HG03135 (cell line): ENCODE results near the gene ZNF221.
"Not testable (repeated sequence)": the region's sequence is repeated elsewhere in the genome, so short reads cannot be mapped to it uniquely, and the experiment has no call there.

Experiments
- ATAC-seq: cut with Tn5 transposase; IDR thresholded peaks from one replicate; pipeline ENCODE4 v1.9.1; 2021; ENCODE audit warnings: mild to moderate bottlenecking, moderate library complexity; ENCODE audit not compliant: unreplicated experiment

The ZNF221 gene

DNA sequence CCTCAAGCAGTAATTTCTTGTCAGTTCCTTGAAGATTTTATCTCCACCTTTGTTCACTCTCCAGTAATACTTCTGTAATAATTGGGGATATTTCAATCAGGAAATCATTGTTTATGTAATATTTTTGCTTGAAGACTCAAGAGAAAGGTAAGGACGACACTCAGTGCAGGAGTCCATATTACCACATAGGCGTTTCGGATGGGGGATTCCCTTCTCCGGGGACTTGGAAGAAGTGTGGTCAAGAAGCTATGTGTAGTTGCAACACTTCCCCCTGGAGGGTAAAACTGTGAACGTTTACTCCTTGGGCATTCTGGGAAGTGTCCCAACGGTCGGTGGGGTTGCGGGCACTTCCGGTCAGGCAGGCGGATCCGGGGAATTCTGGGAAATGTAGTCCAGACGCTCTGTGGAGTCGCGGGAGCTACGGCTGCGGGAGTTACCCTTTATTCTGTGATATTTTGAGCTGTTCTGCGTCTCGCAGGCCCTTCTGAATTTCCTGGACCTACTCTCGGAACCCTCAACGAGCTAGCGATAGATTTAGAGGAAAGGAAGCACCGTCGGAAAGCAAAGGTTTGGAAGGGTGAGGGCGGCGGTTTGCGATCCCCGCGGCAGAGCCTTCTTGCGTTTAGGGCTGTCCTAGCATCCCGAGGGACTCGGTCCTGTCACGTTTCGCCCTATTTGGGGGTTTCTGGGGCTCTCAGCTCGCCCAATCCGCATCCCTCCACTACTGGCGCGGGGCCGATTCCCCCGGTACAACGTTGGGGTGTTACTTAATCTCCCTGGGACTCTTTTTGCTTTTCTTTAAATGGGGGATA lies at the start of gene ZNF221:
ZNF221 (plus strand) TSS at position 395 of the 812 bp plus-strand sequence. CDS start 11,499 bp downstream, outside the sequence.
- peak; percentile 90 for ATAC-seq

DNA sequence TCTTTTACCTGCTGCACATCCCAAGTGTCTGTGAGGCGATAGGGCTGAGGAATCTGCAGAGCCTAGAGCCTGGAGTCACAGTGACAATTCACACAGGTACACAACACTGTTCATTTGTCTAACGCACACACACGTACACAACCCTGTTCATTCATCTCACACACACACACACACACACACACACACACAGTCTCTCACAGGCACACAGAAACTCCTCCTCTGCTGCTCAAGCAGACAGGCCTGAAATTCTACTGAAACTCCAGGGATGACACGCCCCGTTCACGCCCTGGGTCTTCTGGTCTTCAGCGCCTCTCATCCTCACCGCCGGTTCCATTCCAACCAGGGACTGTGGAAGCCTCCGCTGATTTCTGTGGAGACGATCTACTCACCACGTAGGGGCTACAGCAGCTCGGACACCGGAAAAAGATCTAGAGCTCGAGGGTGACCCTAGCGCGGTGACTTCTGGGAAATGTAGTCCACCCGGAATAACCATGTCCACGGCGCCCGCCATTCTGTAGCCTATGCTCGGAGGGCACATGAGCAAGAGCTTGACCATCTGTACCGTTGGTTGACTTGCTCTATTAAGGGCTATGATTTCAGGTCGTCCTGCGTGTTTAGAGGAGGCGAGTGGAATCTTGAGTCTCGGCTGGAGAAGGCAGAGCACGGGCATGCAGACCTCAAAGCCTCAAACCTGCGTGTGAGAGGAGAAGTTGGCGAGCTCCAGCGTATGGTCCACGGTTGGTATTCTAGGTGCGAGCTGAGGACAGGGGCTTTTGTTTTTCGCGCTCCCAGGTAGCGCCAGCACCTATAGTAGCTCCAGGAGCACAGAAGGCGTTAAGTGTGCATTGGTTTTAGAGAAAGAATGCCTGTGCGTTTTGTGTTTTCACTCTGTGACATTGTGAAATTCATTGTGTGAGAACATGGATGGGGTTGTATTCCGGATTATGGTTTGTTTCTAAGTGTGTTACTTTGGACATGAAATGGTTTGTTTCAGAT lies 49.3 kb upstream of the ZNF221 start:
- ATAC-seq, result peak; percentile 86

DNA sequence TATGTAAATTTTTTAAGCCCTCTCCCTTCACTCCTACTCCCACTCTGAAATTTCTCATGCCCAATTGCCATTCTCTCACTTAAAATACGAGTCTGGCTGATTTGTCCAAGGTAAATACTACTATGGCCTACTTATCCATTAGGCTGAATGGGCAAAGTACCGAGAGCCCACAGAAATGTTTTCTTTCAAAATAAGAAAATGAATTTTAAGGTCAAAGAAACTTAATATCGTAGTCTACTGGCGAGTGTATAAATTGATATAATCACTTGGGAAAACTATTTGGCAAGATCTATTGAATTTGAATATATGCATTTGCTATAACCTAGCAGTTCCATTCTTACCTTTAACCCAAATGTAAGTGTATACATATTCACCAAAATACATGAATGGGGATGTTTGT lies 48.6 kb upstream of the ZNF221 start:
- ATAC-seq, result no peak

DNA sequence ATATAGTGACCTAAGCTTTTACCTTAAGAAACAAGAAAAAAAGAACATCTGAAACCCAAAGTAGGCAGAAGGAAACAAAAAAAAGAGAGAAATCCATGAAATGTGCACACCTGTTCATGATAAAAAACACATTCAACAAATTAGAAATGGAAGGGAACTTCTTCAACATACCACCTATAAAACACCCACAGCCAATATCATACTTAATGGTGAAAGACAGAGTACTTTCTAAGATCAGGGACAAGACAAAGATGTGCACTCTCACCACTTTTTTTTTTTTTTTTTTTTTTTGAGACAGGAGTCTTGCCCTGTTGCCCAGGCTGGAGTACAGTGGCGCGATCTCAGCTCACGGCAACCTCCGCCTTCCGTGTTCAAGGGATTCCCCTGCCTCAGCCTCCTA lies 45.1 kb upstream of the ZNF221 start:
- no peak for ATAC-seq

DNA sequence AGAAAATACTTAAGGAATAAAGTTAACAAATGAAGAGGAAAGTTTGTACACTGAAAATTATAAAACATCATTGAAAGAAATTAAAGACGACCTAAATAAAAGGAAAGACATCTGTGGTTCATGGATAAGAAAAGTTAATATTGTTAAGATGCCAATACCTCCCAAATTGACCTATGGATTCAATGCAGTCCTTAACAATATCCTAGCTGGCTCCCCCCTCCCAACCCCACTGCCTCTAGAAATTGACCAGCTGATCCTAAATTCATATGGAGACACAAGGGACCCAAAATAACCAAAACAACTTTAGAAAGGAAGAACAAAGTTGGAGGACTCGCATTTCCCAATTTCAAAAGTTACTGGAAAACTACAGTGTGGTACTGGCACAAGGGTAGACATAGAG lies 44.3 kb upstream of the ZNF221 start:
- no peak for ATAC-seq

DNA sequence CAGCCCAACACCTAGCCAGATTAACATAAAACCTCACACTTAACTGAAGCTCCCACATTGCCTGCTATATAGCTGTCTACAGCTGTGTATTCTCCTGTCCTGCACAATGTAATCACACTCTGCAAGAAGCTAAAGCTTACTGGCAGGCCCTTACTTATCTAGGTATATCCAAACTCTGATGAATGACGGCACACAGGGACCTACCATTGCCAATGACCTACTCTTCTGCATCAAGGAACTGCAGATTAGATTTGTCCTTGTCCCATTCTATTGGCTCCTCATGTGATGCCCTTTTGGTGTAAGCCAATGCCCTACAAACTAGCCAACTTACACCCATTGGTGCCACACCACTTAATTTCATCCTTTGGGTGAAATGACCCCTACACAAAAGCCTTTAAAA lies 42.4 kb upstream of the ZNF221 start:
- ATAC-seq, result no peak

DNA sequence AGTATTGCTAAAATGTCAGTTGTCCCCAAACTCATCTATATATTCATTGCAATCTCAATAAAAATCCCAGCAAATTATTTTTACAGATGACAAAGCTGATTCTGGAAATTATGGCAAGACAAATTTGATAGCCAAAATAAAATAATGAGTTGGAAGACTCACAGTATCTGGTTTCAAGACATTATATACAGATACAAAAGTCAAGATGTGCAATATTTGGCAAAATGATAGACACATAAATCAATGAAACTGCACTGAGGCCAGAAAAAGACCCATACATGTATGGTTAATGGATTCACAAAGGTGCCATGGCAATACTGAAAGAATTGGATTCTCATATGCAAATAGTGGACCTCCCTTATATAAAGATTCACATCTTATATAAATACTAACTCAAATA lies 40.1 kb upstream of the ZNF221 start:
- ATAC-seq, result no peak

DNA sequence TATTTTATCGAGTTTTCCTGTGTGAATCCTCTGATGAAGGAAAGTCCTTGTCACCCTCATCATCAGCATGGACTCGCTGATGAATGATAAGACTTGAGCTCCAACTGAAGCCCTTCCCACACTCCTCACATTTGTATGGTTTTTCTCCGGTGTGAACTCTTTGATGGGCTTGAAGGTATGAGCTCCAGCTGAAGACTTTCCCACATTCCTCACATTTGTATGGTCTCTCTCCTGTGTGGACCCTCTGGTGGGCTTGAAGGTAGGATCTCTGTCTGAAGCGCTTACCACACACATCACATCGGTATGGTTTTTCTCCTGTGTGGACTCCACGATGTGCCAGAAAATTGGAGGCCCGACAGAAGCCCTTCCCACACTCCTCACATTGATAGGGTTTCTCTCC lies 37.6 kb upstream of the ZNF221 start:
- no peak for ATAC-seq

DNA sequence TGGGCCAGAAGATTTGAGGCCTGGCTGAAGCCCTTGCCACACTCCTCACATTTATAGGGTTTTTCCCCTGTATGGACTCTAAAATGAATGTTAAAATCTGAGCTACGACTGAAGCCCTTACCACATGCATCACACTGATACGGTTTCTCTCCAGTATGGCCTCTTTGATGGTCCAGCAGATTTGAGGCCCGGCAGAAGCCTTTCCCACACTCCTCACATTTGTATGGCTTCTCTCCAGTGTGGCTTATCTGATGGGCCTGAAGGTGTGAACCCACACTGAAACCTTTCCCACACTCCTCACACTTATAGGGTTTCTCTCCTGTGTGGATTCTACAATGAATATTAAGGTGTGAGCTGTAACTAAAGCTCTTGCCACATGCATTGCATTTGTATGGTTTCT lies 37.0 kb upstream of the ZNF221 start:
- ATAC-seq, result no peak

DNA sequence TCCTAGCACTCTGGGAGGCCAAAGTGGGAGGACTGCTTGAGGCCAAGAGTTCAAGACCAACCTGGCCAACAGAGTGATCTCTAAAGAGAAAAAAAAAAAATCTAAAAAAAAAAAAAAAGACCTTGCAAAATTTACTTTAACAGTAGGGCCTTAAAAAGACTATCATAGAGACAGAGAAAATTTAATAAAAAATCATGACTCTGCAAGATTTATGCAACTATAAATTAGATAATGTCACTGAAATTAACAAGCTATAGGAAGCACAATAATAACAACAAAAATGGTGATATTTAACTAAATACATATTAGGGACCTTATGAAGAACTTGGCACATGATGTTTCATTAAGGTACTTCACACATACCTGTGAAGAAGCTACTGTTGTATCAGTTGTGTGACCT lies 27.2 kb upstream of the ZNF221 start:
- ATAC-seq, result no peak

DNA sequence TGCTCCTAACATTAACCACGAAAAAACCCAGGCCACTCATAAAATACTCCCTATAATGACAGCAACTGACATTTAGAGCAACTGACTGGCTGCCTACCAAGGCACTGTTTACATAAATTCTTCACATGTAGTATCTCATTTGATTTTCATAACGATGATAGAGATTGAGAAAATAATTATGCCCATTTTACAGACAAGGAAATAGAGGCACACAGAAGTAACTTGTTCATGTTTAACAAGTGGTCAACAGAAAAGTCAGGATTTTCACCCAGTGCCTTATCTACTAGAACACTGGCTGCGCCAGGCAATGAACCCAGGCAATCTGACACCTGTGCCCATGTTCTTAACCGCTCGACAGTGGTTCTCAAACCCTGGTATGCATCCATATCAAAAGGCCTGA lies 22.2 kb upstream of the ZNF221 start:
- ATAC-seq, result no peak

DNA sequence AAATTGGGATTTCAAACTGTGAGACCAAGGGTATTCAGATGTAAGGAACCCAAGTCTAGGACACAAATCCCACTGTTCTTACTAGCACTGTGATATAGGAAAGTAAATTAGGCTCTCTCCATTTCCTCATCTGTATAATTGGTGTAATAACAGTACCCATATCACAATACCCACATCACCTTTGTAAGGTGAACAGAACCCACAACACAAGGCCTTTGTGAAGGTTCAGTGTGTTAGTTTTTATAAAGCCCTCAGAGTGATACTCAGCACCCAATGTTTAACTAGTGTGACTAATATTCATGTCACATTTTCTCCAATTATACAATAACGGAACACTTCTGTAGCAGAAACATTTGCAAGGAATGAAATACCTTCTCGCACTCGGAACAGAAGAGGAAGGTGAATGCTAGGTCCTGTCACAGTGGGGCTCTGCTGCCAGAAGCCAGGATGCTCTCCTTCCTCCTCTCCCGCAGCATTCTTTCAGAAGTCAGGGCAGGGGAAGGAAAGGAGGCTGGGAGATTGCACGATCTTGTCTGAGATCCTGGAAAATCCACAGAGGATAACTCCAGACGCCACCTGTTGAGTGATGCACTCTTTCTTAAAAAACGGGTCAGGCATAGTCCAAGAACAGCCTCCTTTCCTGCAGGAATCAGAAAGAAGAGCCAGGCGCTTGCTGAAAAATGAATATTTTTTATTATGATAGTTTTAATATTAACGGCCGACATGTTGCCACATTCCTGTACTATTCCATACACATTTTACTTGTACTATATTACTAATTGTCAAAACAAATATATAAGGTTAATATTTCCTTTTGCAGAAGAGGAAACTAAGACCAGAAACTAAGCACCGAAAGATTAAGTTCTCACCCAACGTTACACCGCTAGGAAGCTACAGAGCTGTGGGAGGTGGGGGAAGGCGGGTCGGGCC lies 16.7 kb upstream of the ZNF221 start:
- no peak for ATAC-seq

DNA sequence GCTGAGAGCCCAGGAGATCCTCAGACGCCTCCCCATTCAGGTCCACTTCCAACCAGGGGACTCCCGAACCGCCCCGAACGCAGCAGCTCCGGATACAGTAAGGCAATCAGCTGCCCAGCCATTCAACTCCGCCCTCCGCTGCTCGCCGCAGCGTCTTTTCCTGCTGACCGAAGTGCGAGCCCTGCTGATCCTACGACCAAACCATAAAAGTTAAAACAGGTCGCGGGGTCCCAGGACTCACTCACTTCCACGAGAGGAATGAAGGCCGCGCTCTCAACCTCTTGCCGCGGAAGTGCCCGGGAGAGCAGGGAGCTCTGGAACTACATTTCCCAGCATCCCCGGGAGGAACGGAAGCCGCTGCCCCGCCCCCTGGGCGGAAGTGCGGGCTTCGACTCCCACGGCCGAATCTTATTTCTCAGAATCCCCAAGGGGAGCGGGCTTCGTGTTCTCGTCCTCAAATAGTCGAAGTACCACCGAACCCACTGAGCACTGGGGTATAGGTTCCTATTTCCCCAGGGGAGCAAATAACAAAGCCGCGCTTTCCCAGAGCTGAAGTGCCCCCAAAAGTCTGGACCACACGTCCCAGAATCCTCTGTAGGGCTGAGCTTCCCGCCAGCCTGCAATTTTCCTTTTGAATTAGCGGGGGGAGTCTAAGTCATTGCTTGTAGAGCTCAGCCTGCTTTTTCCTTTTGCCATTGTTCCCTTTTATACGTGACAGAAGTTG lies 15.9 kb upstream of the ZNF221 start, which contains the start of gene ZNF45:
ZNF45 (minus strand) TSS at position 298 of the 724 bp plus-strand sequence. CDS start 13,097 bp downstream, outside the sequence.
- peak; percentile 96 for ATAC-seq

DNA sequence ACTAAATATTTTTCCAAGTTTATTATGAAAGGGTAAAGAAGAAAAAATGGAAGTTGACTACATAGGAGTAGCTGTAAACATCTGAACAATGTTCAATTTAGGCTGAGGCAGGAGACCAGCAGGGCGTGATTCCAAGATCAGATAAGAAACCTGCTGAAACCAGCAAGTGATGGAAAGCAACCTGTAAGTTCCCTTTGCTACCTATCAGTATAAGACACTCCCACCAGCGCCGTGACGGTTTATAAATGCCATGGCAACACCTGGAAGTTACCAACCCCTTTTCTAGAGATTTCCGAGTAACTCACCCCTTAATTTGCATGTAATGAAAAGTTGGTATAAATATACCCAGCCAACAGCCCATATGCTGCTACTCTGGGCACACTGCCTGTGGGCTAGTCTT lies 14.8 kb upstream of the ZNF221 start:
- no peak for ATAC-seq

DNA sequence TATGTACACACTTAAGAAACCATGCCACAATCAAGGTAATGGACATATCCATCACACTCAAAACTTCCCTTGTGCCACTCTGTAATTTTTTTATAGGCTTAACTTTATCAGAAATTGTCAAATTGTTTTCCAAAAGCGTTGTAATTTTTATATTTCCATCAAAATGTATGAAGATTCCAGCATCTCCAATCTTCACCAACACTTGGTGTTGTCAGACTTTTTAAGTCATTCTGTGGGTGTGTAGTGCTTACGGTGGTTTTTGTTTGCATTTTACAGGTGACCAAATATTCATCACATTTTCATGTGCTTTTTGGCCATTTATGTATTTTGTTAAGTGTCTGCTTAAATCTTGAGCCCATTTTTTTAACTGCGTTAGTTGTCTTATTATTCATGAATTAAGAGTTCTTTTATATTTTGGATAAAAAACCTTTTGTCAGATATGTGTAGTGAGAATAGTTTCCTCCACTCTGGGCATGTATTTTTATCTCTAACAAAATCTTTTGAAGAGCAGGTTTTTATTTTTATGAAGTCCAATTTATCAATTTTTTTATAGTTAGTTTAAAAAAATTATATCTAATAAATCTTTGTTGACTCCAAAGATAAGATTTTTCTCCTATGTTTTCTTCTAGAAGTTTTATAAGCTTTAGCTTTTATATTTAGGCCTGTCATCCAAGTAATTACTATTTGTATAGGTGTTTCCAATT lies 11.3 kb upstream of the ZNF221 start:
- ATAC-seq, result no peak

DNA sequence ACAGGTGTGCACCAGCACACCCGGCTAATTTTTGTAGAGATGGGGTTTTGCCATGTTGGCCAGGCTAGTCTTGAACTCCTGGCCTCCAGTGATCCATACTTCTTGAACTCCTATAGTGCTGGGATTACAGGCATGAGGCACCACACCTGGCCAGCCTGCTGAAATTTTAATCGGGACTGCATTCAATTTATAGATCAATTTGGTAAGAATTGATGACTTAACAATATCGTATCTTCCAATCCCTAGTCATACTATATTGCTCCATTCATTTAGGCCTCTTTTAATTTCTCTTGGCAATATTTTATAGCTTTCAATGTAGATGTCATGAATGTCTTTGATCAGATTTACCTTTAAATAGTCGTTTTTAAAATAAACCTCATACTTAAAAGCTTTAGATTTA lies 10.3 kb upstream of the ZNF221 start:
- ATAC-seq, result no peak

DNA sequence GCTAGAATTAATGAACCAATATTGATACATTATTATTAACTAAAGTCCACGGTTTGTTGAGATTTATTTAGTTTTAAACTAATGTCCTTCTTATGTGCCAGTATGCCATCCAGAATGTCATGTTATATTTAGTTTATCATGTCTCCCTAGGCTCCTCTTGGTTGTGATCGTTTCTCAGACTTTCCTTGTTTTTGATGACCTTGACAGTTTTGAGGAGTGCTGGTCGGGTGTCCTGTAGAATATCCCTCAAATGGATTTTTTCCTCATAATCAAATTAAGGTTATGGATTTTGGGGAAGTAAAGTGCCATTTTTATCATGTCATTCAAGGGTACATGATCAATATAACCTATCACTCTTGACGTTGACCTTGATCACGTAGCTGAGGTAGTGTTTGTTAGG lies 9.8 kb upstream of the ZNF221 start:
- ATAC-seq, result no peak

DNA sequence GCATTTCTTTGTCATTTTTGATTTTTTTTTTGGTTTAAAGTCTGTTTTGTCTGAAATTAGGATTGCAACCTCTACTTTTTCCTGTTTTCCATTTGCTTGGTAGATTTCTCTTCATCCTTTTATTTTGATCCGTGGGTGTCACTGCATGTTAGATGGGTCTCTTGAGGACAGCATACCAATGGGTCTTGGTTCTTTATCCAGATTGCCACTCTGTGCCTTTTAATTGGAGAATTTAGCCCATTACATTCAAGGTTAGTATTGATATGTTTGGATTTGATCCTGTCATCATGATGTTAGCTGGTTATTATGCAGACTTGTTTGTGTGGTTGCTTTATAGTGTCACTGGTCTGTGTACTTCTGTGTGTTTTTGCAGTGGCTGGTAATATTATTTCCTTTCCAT lies 3.6 kb upstream of the ZNF221 start:
- ATAC-seq, result not testable (repeated sequence)

DNA sequence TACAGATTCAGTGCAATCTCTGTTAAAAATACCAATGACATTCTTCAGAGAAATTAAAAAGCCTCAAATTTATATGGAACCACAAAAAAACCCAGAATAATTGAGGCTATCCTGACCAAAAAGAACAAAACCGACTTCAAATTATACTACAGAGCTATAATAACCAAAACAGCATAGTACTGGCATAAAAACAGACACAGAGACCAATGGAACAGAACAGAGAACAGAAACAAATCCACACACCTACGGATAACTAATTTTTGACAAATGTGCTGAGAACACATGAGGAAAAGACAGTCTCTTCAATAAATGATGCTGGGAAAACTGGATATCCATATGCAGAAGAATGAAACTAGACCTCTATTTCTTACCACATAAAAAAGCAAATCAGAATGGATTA lies 1.2 kb upstream of the ZNF221 start:
- not testable (repeated sequence) for ATAC-seq
